GM21529 (cell line): ENCODE measurements around the gene ANLN.

Source experiments
- ATAC-seq: cut with Tn5 transposase; IDR thresholded peaks from one replicate; pipeline ENCODE4 v1.9.1; 2021; ENCODE audit not compliant: unreplicated experiment

ANLN gene

DNA sequence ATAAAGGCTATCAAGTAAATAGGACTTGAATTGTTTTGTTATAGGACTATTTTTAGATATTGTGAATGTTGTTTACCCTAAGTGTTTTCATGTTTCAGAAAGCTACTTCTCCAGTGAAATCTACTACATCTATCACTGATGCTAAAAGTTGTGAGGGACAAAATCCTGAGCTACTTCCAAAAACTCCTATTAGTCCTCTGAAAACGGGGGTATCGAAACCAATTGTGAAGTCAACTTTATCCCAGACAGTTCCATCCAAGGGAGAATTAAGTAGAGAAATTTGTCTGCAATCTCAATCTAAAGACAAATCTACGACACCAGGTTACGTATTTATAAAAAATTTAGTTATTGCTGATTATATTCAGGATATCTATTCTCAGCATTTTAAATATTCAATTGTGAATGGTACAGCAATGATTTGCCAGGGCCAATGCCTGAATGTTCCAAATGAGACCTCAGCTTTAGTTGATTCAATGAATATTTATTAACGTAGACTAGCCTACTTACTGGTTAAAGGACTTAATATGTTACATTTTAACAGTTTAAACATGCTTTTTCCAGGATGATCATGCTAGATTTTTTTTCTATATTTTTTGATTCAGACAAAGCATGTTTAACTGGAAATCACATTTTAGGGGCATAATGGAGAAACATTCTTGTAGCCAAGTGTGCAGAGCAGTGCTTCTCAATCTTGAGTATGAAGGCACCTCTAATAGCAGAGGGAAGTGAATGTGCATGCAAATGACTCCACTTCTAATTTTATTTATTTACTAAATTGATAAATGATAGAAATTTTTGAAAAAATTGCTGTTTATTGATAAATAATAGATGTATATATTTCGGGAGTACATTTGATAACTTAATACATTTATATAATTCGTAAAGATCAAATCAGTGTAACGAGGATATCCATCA, 18.2 kb downstream of the ANLN start:
- ATAC-seq = no peak

DNA sequence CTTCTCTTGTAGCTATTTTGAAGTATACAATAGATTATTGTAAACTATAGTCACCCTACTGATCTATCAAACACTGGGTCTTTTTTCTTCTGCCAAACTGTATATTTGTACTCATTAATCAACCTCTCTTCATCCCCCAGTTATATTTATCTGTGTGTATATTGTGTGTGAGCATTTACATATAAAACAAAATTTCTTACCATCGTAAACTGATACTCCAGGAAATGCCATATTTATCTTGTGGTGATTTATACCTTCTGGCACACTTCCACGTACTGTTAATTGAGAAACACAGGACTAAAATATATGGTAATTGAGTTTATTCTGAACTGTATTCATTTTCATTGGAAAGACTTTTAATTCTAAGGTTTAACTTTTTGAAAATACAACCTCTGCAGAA, 18.9 kb downstream of the ANLN start:
- ATAC-seq = no peak

- no peak for ATAC-seq
Measured at GRCh38 chr7:36409180-36409579, 19.5 kb downstream of the ANLN start.

- ATAC-seq = no peak
Measured at GRCh38 chr7:36415144-36415543, 25.5 kb downstream of the ANLN start.

DNA sequence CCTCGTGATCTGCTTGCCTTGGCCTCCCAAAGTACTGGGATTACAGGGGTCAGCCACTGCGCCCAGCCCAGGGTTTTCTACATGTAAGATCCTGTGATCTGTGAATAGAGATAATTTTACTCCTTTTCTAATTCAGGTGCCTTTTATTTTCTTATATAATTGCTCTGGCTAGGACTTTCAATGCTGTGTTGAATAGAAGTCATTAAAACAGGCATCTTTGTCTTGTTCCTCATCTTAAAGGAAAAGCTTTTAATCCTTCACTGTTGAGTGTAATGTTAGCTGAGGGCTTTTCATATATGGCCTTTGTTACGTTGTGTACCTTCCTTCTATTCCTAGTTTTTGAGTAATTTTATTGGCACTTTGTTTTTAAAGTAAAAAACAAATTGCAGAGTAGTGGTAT, 26.6 kb downstream of the ANLN start:
- ATAC-seq = no peak

GRCh38 chr7:36420307-36420706, 30.6 kb downstream of the ANLN start:
- no peak for ATAC-seq

GRCh38 chr7:36422072-36422471, 32.4 kb downstream of the ANLN start:
- no peak for ATAC-seq

- ATAC-seq = no peak
Measured at GRCh38 chr7:36423633-36424032, 34.0 kb downstream of the ANLN start.

DNA sequence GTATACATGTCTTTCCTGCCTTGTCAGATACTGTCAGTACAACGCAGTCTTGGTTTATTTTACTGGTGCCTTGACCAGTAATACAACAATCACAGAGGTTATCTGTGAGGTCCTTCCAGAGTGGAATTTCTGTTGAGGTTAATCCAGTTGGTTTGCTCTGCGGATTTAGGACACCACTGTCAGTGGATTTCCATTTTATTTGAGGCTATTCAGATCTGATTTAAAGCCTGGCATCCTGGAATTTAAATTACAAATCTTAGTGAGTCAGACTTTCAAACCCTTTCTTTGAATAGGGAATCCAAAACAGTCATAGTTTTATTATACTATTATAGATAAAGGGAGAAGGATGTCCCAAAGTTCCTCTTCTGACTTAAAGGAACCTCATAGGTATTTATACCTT, 40.5 kb downstream of the ANLN start:
- no peak for ATAC-seq

DNA sequence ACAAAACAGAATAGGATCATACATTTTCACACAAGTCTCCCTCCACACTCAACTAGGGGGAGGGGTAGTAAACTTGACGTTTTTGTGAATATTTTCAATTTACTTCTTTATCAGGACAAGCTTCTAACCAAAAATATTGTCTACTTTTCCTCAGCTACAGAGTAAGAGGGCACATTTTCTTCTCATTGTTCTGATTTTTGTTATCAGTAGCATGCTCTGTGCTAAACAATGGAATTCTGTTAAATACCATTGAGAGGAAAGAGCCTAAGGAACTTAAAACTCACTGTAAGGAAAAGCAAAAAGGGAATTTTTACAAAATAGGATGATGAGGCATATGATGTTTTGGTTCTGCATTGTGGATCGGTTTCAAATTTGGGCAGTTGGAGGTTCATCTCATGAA, 41.2 kb downstream of the ANLN start:
- no peak for ATAC-seq

DNA sequence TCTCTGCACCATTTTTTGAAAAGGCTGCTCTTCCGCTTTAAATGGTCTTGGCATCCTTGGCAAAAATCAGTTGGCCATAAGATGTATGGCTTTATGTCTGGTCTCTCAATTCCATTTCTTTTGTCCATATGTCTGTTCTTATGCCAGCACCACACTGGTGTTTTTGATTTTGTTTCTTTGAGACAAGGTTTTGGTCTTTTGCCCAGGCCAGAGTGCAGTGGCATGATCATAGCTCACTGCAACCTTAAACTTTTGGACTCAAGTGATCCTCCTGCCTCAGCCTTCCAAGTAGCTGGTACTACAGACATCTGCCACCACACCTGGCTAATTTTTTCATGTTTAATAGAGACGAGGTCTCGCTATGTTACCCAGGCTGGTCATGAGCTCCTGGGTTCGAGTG, 48.5 kb downstream of the ANLN start:
- ATAC-seq = no peak

DNA sequence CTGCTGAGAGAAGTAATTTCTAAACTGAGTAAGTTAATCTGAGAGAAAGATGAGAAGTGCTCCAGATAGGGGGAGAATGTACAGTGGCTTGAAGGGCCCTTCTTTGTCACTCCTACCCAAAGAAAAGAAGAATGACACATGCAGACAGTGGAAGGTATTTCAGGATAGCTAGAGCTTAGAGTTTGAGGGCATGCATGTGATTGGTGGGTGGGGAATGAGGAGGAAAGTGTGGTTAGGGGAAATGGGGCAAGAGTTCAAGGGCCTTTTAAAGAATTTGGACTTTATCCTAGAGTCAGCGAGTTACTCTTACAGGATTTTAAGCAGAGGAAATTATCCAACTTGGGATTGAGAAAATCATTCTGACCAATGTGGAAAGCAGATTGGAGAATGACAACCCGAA, 50.0 kb downstream of the ANLN start:
- ATAC-seq = no peak

GRCh38 chr7:36440880-36441279, 51.2 kb downstream of the ANLN start:
- ATAC-seq = no peak

- ATAC-seq = no peak
Measured at GRCh38 chr7:36441344-36442022, 51.8 kb downstream of the ANLN start.

GRCh38 chr7:36448781-36449379, 59.2 kb downstream of the ANLN start:
- no peak for ATAC-seq

- ATAC-seq = no peak
Measured at GRCh38 chr7:36449685-36450084, 60.0 kb downstream of the ANLN start.

- no peak for ATAC-seq
Measured at GRCh38 chr7:36453769-36454168, 64.1 kb downstream of the ANLN start.

DNA sequence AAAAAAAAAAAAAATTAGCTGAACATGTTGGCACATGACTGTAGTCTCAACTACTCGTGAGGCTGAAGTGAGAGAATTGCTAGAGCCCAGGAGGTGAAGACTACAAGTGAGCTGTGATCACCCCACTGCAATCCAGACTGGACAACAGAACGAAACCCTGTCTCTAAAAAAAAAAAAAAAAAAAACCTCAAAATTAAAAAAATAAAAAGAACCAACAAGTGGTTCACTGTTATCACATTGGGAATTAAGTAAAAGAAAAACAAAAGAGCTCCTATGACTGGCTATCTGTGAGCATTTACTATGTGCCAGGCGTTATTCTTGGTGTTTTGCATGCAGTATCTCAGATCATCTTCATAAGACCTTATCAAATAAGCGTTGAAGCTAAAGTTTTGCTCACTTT, 66.0 kb downstream of the ANLN start:
- no peak for ATAC-seq

- ATAC-seq = no peak
Measured at GRCh38 chr7:36456138-36456537, 66.5 kb downstream of the ANLN start.

DNA sequence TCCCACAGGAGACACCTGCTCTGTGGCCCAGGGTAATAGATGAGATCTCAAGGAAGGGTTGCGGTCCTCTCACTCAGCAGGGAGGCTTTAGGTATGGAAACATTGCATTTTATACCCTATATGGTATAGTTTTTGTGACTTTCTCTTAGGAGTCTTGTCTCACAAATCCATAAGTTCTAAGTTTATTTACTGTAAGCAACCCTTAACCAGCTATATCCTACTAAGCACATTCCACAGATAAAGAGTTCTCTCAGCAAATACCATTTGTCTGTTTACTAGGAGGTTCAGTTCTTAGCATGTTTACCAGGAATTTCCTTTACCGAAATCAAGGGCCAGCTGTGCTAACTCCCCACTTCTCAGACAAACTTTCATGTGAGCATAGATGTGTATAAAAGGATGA, 66.9 kb downstream of the ANLN start:
- ATAC-seq = no peak

- no peak for ATAC-seq
Measured at GRCh38 chr7:36459236-36459960, 69.7 kb downstream of the ANLN start.
